Forelimb muscle (tissue), 1 donor: ENCODE results near the gene GTPBP1. TPM values are rescaled to one million over a fixed set of nuclear protein-coding genes. Genes with fewer than 3 reads are reported as not detected.

Experiments
- DNase-seq: peaks from one replicate; pipeline ENCODE4 v3.0.0-alpha.2; 2013; ENCODE audit warnings: low read depth
- polyA plus RNA-seq: library from polyadenylated mRNA; unstranded; fragments of 120-200 nt; gene quantifications from one replicate; pipeline ENCODE4 v1.2.1, GENCODE V29; 2013; ENCODE audit not compliant: insufficient read length

The GTPBP1 gene
- polyA plus RNA-seq, 1 donor = 32.0 TPM

DNA sequence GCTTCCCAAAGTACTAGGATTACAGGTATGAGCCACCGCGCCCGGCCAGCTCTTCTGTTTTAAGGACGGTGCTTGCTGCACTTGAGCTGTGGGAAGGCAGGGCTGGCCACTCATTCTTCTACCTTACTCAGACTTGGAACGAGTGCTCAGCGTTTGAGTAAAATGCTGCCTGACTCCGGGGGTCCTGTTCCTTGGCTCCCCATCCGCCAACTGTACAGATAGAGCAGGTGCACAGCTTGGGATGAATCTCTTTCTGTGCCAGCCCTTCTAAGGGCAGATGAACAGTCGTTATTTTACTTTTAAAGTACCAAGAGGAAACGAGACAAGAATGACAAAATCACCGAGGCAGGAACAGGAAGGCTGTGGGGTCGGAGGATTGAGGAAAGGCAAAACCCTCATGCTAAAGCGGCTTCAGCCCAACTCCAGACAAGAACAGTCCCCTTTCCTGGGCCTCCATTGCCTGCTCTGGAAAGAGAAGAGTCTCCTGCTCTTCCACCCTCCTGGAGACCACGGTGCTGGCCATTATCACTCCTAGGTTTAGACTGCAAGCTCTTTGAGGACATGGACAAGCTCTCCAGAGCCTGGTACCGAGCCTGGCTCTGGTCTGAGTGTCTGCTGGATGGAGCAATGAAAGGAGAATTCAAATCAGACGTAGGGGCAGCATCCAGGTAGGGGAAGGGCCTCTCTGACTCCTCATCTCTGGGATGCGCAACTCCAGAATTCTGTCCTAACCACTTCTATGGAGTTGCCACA is 51.1 kb downstream of the GTPBP1 start:
- no peak for DNase-seq

- DNase-seq = no peak
Measured at GRCh38 chr22:38757464-38757757, 51.7 kb downstream of the GTPBP1 start.

DNA sequence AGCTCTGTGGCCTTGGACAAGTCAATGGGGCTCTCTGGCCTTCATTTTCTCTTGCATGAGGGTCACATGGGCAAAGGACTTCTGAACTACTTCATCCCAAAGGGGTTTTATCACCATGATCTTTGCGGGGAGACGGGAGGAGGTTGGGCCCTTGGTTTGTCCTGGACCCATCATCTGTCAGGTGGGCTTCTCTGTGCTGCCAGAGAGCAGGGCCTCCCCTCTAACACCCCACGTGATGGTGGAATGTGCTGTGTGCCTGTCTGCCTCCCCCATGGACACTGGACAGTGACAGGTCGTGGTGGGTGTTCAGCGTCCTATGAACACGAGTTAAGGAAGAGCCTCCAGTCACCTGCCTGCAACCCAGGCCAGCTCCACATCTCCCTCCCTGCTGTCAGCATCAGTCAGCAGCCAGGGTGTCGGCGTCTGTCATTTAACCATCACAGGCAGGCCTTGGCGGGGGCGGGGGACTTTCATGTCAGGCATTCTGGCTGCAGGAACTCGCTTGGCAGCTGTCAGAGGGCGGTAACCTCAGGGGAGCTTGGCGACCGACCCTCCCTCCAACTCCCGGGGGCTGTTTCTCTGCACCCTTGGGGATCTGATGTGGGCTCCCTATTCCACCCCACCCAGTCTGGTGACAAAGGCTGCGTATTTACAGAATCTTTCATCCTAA is 52.7 kb downstream of the GTPBP1 start:
- no peak for DNase-seq

- no peak for DNase-seq
Measured at GRCh38 chr22:38759005-38759404, 53.3 kb downstream of the GTPBP1 start.

GRCh38 chr22:38760477-38761201 is 54.9 kb downstream of the GTPBP1 start:
- no peak for DNase-seq

DNA sequence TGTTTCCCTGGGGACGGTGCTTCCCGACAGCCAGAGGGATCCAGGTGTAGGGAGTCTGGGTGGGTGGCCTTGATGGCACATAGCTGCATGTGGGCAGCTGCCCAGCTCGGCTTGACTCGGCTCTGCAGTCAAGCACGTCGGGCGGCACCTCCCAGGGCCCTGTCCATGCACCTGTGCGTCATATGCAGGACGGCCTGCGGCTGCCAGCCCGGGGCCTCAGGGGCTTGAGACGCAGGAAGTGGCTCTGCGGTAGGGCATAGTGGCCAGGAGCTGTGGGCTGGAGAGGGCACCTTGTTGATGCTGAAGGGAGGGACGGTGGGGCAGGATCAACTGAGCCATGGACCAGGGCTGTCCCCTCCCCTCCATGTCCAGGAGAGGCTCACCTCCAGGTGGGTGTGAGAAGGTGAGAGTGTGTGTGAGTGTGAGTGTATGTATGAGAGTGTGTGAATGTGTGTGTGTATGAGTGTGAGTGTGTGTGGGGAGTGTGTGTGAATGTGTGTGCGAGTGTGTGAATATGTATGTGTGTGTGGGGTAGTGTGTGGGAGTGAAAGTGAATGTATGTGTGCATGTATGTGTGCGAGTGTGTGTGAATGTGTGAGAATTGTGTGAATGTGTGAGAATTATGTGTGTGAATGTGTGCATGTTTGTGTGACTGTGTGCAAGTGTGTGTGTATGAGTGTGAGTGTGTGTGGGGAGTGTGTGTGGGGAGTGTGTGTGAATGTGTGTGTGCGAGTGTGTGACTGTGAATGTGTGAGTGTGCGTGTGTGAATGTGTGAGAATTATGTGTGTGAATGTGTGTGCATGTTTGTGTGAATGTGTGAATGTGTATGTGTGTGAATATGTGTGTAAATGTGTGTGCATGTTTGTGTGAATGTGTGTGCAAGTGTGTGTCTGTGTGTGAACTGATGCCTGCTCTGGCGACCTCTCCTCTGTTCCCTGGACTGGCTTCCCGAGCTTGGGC is 55.7 kb downstream of the GTPBP1 start:
- DNase-seq = no peak

GRCh38 chr22:38762551-38762983 is 56.8 kb downstream of the GTPBP1 start:
- no peak for DNase-seq

GRCh38 chr22:38766076-38766777 is 60.5 kb downstream of the GTPBP1 start:
- DNase-seq = no peak

DNA sequence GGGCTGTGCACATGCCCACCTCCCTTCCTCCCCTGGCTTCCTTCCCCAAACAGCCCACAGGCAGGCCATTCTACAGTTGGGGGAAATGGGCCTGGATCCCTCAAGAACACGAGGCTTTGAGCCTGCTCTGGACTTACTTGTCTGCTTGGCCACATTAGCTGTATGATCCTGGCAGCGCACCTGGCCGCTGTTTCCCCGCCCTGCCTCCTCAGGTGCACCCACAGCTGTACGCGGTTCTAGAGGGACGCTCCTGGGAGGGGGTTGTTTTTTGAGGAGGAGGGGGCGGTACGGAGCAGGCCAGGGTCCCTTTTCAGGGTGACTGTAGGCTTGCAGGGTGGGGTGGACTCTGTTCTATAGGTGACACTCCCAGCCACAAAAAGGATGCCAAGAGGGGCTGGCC is 61.6 kb downstream of the GTPBP1 start:
- DNase-seq = no peak

DNA sequence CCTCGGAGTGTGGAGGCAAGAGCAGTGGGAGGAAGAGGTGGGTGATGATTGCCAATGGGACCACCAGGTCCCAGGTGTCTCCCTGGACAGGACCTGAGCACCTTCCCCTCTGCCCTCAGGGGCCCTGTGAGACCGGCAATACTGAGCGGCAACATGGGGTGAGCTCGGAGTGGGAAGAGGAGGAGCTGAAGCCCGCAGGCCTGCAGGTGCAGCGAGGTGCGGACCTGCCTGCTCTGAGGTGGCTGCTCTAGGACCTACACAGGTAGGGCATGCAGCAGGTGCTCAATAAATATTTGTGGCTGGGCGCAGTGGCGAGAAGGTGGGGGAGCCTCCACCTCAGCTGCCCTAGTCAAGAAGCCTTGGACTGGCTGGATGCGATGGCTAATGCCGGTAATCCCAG is 62.3 kb downstream of the GTPBP1 start:
- no peak for DNase-seq

DNA sequence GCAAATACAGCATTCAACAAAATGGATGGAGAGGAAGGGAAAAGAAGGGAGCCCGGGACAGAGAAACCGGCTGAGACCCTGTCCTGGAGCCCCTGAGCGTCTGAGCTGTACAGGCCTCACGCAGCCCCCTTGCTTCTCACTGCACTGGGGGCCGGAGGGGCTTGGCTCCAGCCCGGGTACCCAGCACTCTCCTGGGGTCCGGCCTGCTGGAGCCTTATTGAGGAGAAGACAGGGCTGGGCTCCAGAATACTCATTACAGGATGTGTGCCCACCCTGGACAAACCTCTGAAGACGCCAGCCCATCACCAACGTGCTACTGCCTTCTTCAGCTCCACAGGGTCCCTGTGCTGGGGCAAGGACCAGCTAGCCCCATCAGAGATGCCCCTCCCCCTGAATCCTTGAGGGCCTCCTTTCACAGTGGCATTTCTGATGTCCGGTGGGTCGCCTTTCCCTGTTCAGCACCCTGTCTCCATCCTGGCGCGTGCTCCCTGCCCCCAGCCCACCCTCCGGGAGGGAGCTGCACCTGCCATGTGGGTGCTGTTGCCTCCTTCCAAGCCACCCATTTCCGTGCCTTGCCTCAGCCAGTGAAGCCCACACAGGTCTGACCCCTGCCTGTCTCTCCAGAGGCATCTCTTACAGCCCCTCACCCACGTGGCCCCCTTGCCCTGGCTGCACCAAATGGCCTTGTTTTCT is 64.7 kb downstream of the GTPBP1 start:
- no peak for DNase-seq

DNA sequence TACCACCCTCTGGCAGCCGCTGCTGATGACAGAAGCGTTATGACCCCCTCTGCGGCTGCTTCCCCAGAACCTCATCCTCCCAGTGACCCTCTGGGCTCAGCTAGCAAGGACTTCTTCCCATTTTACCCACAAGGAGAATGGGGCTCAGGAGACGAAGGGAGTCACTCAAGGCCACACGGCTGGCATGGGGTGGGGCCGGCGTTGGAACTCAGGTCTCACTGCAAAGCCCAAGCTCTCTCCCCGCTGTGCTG is 66.8 kb downstream of the GTPBP1 start:
- DNase-seq = no peak

DNA sequence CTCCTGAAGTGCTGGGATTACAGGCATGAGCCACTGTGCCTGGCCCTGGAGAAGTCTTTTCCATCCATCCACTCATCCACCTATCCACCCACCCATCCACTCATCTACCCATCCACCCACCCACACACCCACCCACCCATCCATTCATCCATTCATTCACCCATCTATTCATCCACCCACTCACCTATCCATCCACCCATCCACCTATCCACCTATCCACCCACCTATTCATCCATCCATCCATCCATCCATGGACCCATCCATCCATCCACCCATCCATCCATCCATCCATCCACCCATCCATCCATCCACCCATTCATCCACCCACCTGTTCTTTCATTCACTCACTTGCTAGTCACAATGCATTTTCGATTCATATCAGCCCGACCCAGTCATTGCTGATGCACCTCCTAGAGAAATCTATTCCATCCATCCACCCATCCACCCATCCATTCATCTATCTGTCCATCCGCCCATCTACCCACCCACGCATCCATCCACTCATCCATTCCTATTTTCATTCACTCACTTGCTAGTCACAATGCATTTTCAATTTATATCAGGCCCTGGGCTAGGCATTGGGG is 67.7 kb downstream of the GTPBP1 start:
- DNase-seq = no peak

- DNase-seq = no peak
Measured at GRCh38 chr22:38774496-38775166, 68.9 kb downstream of the GTPBP1 start.

GRCh38 chr22:38775656-38776055 is 69.9 kb downstream of the GTPBP1 start:
- DNase-seq = no peak

DNA sequence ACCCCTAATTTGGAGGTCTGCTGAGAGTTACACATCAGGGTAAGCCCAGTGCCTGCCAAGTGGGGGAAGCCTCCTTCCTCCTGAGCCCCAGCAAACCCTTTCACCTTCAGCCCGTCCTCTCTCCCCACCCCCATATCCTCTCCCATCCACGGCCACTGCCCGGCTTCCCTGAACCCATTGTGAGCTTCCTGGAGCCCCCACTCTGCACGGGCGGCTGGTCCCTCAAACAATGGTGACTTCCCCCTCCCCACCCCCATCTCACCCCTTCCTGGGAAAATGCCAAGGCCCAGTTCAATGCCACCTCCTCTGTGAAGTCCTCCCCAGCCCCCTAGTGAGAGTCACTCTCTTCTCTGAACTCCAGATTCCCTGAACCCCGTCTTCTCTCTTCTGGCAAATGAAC is 70.3 kb downstream of the GTPBP1 start:
- no peak for DNase-seq

DNA sequence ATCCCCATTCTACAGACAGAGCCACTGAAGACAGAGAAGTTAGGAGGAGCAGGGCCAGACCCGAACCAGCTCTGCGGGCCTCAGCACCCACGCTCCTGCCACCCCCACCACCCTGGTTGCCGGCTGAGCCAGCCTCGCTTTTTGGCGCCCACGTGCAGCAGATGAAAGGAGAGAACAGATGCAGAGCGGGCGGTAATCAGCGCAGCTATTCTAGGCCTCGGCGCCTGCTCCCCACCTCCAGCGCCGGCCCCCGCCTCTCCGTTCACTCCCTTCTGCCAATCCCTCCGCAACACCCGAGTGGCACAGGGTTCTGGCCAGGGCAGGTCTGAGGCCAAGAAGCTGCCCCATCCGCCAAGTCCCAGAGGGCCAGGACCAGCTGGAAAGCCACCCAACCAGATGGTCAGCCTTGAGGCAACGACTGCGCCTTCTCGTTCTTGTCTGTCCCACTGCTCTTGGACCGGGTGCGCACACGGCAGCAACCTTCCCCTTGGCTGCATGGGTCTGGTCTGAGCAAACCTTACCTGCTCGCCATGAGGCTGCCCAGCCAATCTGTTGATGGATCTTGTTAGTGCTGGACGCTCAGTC is 71.4 kb downstream of the GTPBP1 start:
- DNase-seq = no peak

DNA sequence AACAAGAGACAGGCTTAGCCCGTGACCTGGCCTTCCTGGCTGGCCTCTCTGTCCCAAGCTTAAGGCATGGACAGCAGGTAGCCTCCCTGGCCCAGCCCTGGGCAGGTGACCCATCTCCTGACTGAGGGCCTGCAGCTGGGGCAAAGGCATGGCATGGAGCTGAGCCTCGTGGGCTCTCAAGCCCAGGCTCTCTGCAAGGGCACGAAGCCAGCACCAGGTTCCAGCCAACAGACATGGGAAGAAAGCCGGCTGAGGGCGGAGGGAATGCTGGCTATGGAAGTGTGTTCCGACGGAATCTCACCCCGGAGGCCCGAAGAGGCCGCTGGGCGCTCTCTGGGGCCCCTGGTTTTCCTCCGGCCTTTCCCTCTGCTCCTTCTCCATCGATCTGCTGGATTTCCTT is 75.3 kb downstream of the GTPBP1 start:
- no peak for DNase-seq

GRCh38 chr22:38782402-38783094 is 76.8 kb downstream of the GTPBP1 start:
- DNase-seq = no peak
